ENCODE measurements around the gene CCDC18.

Gene CCDC18, protein sequence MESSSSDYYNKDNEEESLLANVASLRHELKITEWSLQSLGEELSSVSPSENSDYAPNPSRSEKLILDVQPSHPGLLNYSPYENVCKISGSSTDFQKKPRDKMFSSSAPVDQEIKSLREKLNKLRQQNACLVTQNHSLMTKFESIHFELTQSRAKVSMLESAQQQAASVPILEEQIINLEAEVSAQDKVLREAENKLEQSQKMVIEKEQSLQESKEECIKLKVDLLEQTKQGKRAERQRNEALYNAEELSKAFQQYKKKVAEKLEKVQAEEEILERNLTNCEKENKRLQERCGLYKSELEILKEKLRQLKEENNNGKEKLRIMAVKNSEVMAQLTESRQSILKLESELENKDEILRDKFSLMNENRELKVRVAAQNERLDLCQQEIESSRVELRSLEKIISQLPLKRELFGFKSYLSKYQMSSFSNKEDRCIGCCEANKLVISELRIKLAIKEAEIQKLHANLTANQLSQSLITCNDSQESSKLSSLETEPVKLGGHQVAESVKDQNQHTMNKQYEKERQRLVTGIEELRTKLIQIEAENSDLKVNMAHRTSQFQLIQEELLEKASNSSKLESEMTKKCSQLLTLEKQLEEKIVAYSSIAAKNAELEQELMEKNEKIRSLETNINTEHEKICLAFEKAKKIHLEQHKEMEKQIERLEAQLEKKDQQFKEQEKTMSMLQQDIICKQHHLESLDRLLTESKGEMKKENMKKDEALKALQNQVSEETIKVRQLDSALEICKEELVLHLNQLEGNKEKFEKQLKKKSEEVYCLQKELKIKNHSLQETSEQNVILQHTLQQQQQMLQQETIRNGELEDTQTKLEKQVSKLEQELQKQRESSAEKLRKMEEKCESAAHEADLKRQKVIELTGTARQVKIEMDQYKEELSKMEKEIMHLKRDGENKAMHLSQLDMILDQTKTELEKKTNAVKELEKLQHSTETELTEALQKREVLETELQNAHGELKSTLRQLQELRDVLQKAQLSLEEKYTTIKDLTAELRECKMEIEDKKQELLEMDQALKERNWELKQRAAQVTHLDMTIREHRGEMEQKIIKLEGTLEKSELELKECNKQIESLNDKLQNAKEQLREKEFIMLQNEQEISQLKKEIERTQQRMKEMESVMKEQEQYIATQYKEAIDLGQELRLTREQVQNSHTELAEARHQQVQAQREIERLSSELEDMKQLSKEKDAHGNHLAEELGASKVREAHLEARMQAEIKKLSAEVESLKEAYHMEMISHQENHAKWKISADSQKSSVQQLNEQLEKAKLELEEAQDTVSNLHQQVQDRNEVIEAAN (N-terminal part only)

DNA sequence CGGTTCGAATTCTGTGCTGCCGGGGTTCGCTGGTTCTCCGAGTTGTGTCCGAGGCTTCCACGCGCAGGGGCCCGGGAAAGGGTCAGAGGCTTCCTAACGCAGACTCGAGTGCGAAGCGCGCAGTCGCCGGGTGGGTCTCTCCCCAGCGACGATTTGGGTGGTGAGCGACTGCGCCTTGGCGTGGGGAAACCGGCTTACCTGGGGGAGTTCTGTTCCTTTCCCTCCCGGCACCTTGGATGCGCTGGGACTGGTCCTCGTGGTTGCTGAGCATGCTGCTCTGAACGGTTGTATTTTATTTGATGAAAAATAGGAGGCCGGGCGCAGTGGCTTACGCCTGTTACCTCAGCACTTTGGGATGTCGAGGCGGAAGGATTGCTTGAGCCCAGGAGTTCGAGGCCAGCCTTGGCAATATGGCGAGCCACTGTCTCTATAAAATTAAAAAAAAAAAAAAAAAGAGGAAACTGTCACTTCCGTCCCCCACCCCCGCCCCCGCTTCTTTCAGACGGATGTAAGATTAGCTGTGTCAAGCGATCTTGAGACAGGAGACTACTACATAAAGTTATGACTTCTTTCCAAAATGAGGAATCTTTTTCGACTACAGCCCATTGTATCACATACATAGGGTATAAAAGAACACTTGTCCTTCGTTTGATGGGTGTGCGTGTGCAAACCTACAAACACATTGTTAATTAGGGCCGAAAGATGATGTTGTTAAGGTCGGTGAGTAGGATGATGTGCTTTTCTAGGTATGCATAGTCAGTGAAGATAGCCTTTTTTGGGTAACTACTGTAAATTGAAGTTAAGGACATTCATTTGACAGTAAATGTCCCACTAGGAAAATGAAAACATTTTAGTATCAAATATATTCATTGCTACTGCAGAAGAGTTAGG is at the start of gene CCDC18:
Gene CCDC18, plus strand, starts transcription at position 2 of the 891 bp plus-strand sequence. CDS start 2,638 bp downstream, outside the sequence.
- H3K4me3 ChIP-seq: peak within 1 kb of the TSS; percentile 72 to 92 (median 86)
- H3K9ac ChIP-seq: peak within 1 kb of the TSS; percentile 88 to 99 (median 97)
- peak within 1 kb of the TSS; percentile 78 to 100 (median 91) for H3K4me2 ChIP-seq
- peaks cover 32 to 41% (median 34%) of the 10 kb centered on the region in 11 experiments for H4K20me1 ChIP-seq
- H3K27me3 ChIP-seq: no peaks in the 10 kb centered on the region
- H3K36me3 ChIP-seq: peaks cover 5 to 24% (median 14%) of the 10 kb centered on the region in 11 experiments
- no peak for TF ChIP-seq Cebpa-rat (IDR thresholded peaks at IDR 0.05)
- H3K9me3 ChIP-seq (replicated peaks in 1 of 11): peaks cover 0 to 5% (median 0%) of the 10 kb centered on the region in 11 experiments; a peak in 2 of 22 replicates
- peaks cover 21 to 72% (median 39%) of the 10 kb centered on the region in 10 experiments for H3K4me1 ChIP-seq
- peak within 1 kb of the TSS; percentile 93 to 99 (median 98) for H3K27ac ChIP-seq

DNA sequence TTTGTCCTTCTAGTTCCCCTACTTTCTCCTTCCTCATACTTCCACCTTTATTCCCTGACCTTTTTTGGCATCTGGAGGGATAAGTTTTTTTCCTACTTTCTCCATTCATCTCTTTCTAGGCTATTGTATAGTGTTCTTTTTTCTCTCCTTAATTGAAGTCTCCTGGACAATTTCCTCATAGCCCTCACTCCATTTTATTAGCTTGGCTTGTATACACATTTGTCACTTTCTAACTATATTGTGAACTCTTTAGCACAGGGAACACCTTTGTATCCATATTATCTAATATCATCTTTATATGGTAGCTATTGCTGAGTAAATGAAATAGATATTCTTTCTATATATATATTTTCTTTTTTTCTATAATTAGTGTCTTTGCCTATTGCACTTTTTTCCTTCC is 47.9 kb upstream of the CCDC18 start:
- Histone ChIP-seq H3K27me3 (no peaks in the 10 kb centered on the region), H3K4me2 (no peak overlapping the region), H3K9me3 (replicated peaks in 1 of 11) (no peaks in the 10 kb centered on the region), H3K4me1 (no peaks in the 10 kb centered on the region), H3K9ac (no peak overlapping the region), H3K4me3 (no peak overlapping the region), H3K36me3 (peaks cover 88 to 100% (median 98%) of the 10 kb centered on the region in 11 experiments), H4K20me1 (peaks cover 0 to 76% (median 21%) of the 10 kb centered on the region in 11 experiments; a peak in 16 of 22 replicates), H3K27ac (no peak overlapping the region)
- no peak for TF ChIP-seq Cebpa-rat (IDR thresholded peaks at IDR 0.05)

DNA sequence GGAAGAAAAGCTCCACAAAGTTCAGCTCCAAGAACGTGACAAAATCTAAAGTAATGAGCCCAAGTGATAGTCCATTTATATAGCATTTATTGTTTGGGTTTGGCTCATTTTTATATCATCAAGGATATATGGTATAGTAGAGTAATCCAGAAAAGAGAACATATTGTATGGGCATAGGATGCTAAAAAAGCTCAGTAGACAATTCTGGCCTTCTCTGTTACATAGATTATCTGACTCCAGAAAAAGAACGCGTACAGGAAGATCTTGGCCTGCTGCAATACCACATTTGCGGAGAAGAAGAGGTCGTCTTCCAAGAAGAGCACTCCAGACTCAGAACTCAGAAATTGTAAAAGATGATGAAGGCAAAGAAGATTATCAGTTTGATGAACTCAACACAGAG is 44.1 kb upstream of the CCDC18 start:
- H3K9me3 ChIP-seq (replicated peaks in 1 of 11): no peaks in the 10 kb centered on the region
- H3K36me3 ChIP-seq: peaks cover 86 to 100% (median 98%) of the 10 kb centered on the region in 11 experiments
- H3K27ac ChIP-seq: no peak overlapping the region
- H4K20me1 ChIP-seq: peaks cover 0 to 94% (median 22%) of the 10 kb centered on the region in 11 experiments; a peak in 18 of 22 replicates
- no peaks in the 10 kb centered on the region for H3K4me1 ChIP-seq
- no peaks in the 10 kb centered on the region for H3K27me3 ChIP-seq
- H3K9ac ChIP-seq: no peak overlapping the region
- no peak overlapping the region for H3K4me3 ChIP-seq
- H3K4me2 ChIP-seq: no peak overlapping the region
- no peak for TF ChIP-seq Cebpa-rat (IDR thresholded peaks at IDR 0.05)

DNA sequence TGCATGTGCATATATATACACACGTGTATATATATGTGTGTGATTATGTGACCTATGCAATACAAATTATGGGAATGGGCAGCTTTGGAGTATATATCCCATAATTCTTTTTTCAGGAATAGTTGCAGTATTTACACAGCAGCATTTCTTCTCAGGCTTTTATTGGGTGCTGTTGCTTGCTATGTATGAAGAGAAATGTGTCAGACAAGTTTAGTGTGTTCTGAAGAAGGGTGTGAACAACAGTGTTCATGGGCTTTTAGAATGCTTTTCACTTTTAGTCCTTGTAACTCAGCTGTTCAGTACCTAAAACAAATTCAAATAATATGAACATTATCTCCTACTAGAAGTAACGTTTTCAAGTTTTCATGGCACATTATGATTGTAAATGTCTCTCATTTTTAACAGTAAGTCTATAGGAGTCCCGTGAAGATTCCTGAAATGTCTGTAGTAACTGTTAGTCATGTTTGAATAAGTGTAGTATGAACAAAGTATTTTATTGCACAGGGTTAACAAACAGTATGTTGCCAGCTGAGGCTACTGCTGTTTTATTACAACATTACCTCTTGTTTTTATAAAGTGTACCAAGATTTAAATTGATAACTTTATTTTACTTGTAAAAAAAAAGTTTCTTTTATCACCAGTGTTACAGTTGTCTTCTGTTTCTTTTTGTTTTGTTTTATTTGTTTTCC is 42.8 kb upstream of the CCDC18 start:
- peaks cover 78 to 100% (median 91%) of the 10 kb centered on the region in 11 experiments for H3K36me3 ChIP-seq
- H3K4me2 ChIP-seq: no peak overlapping the region
- H3K4me3 ChIP-seq: no peak overlapping the region
- peaks cover 0 to 94% (median 23%) of the 10 kb centered on the region in 11 experiments; a peak in 17 of 22 replicates for H4K20me1 ChIP-seq
- no peak for TF ChIP-seq Cebpa-rat (IDR thresholded peaks at IDR 0.05)
- H3K9ac ChIP-seq: no peak overlapping the region
- no peaks in the 10 kb centered on the region for H3K9me3 ChIP-seq (replicated peaks in 1 of 11)
- no peaks in the 10 kb centered on the region for H3K4me1 ChIP-seq
- H3K27me3 ChIP-seq: no peaks in the 10 kb centered on the region
- H3K27ac ChIP-seq: no peak overlapping the region

DNA sequence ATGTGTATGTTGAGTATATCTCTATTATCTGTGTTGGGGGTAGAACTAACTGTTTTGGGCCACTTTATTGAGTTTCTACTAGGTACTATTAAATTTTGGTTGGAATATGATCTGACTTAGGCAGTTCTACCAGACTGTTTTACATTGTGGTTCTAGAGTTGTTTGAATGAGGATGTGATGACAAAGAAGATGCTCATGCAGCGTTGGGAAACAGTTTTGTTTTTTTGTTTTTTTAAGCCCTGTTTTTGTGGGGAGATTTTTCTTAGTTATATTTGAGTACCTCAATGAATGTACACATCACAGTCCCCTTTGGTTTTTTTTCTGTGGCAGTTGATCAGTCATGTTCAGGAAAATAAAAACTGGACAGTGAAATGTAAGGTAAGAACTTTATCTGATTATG is 40.4 kb upstream of the CCDC18 start:
- Histone ChIP-seq H3K36me3 (peaks cover 58 to 96% (median 87%) of the 10 kb centered on the region in 11 experiments), H3K9me3 (replicated peaks in 1 of 11) (no peaks in the 10 kb centered on the region), H3K4me2 (no peak overlapping the region), H3K4me3 (no peak overlapping the region), H4K20me1 (peaks cover 0 to 80% (median 16%) of the 10 kb centered on the region in 11 experiments; a peak in 15 of 22 replicates), H3K9ac (no peak overlapping the region), H3K27ac (no peak overlapping the region), H3K27me3 (no peaks in the 10 kb centered on the region), H3K4me1 (no peaks in the 10 kb centered on the region)
- no peak for TF ChIP-seq Cebpa-rat (IDR thresholded peaks at IDR 0.05)

DNA sequence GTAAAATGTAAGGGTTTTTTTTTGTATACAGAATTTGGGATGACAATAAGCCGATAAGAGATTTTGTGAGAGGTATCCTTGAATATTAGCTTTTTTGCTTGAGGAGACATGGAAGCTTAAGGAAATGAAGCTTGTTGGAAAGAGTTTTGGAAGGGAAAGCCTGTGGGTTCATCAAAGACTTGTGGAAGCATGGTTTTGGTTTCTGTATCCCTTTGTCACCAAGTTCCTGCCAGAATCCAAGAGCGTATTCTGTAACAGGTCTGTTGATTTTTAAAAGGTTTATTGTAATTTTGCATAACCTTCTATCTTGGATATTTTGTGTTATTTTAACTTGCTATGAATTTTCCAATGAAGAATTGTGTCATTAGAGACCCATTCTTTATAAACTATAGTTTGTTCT is 38.4 kb upstream of the CCDC18 start:
- no peak overlapping the region for H3K4me2 ChIP-seq
- H3K27me3 ChIP-seq: no peaks in the 10 kb centered on the region
- H3K9me3 ChIP-seq (replicated peaks in 1 of 11): no peaks in the 10 kb centered on the region
- H3K27ac ChIP-seq: no peak overlapping the region
- peaks cover 0 to 83% (median 9%) of the 10 kb centered on the region in 11 experiments; a peak in 16 of 22 replicates for H4K20me1 ChIP-seq
- no peaks in the 10 kb centered on the region for H3K4me1 ChIP-seq
- no peak overlapping the region for H3K9ac ChIP-seq
- peaks cover 38 to 96% (median 70%) of the 10 kb centered on the region in 11 experiments for H3K36me3 ChIP-seq
- TF ChIP-seq Cebpa-rat (IDR thresholded peaks at IDR 0.05): no peak
- H3K4me3 ChIP-seq: no peak overlapping the region

DNA sequence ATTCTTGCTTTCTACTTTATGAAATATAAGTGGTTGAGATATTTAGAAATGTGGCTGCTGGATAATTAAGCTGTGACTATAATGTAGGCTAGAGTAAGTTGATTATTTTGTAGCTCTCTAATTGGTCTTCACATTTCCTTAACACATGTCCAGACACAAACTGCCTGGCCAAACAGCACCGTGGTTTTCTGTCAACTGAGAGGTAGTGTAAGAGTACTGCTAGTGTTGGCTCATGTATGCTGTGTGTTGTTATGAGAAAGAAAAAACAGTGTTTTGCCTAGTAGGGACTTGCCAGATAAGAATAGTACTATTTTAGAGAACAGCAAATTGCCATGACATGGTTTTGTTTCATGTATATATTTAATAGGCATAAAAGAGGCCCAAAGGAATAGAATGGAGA is 37.4 kb upstream of the CCDC18 start:
- Histone ChIP-seq H3K4me1 (no peaks in the 10 kb centered on the region), H4K20me1 (peaks cover 0 to 83% (median 19%) of the 10 kb centered on the region in 11 experiments; a peak in 17 of 22 replicates), H3K4me2 (no peak overlapping the region), H3K9ac (no peak overlapping the region), H3K9me3 (replicated peaks in 1 of 11) (no peaks in the 10 kb centered on the region), H3K4me3 (no peak overlapping the region), H3K36me3 (peaks cover 29 to 96% (median 68%) of the 10 kb centered on the region in 11 experiments), H3K27ac (no peak overlapping the region), H3K27me3 (no peaks in the 10 kb centered on the region)
- no peak for TF ChIP-seq Cebpa-rat (IDR thresholded peaks at IDR 0.05)
